ENCODE results near the gene PFDN1.

Gene PFDN1

DNA sequence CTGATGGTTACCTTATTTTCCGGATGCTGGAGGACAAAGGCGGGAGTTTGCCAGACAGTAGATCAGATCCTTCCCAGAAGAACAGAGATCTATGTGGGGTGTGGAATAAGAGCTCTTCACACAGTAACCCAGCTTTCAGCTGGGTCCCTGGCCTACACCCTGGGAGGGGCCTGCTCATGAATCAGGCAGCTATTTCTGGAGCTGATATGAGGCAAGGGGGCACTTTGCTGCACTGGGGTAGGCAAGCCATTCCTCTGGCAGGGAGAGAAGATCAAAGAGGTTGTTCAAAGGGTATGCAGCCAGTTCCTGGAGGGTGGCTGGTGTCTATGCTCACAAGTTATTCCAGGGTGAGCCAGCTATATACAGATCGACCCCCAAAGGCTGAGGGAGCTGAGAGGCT, 79.3 kb downstream of the PFDN1 start:
- TF ChIP-seq, protein P1, sequence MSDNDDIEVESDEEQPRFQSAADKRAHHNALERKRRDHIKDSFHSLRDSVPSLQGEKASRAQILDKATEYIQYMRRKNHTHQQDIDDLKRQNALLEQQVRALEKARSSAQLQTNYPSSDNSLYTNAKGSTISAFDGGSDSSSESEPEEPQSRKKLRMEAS (IDR thresholded peaks at IDR 0.05): no peak
- no peak for TF ChIP-seq RAD21 (IDR thresholded peaks at IDR 0.05; ENCODE audit: low read depth)
- TF ChIP-seq FOXM1 (IDR thresholded peaks at IDR 0.05; ENCODE audit: borderline replicate concordance, low read depth): no peak
- no peak for TF ChIP-seq EGR1 (IDR thresholded peaks at IDR 0.05)
- TF ChIP-seq TCF12 (IDR thresholded peaks at IDR 0.05; ENCODE audit: low read depth): no peak

DNA sequence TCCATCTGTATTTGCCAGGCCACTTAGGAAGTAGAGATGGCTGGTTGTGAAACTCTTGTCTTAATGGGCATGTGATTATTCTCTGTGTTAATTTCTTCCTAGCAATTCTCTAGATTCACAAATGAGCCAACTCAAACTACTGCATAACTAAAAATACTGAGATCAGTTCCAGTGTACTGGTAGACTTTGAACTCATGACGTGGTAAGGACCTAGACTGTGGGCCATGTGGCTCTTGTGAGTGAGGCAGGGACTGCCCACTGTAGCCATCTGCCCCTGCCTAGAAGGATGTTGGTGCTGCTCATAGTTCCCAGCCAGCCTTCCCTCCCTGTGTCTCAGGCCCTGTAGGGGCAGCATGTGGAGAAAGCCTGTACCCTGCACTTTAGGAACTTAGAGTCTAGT, 80.5 kb downstream of the PFDN1 start:
- no peak for TF ChIP-seq ZBTB7A (IDR thresholded peaks at IDR 0.05; ENCODE audit: low read depth)
- TF ChIP-seq, protein P2, sequence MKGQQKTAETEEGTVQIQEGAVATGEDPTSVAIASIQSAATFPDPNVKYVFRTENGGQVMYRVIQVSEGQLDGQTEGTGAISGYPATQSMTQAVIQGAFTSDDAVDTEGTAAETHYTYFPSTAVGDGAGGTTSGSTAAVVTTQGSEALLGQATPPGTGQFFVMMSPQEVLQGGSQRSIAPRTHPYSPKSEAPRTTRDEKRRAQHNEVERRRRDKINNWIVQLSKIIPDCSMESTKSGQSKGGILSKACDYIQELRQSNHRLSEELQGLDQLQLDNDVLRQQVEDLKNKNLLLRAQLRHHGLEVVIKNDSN (IDR thresholded peaks at IDR 0.05): no peak
- TF ChIP-seq, protein P1 (IDR thresholded peaks at IDR 0.05): no peak
- TF ChIP-seq TAF1 (IDR thresholded peaks at IDR 0.05; ENCODE audit: low read depth): no peak
- no peak for TF ChIP-seq CEBPB (IDR thresholded peaks at IDR 0.05)
- no peak for TF ChIP-seq TEAD4 (IDR thresholded peaks at IDR 0.05)
- TF ChIP-seq RAD21 (IDR thresholded peaks at IDR 0.05; ENCODE audit: low read depth): no peak
- TF ChIP-seq EP300 (IDR thresholded peaks at IDR 0.05; ENCODE audit: borderline replicate concordance): no peak
- TF ChIP-seq FOXM1 (IDR thresholded peaks at IDR 0.05; ENCODE audit: borderline replicate concordance, low read depth): no peak
- no peak for TF ChIP-seq EGR1 (IDR thresholded peaks at IDR 0.05)
- no peak for TF ChIP-seq NFIC (IDR thresholded peaks at IDR 0.05)
- TF ChIP-seq YY1 (IDR thresholded peaks at IDR 0.05; ENCODE audit: low read depth): no peak
- TF ChIP-seq CREB1 (IDR thresholded peaks at IDR 0.05; ENCODE audit: low read depth): no peak
- TF ChIP-seq TCF12 (IDR thresholded peaks at IDR 0.05; ENCODE audit: low read depth): no peak
- TF ChIP-seq, protein P3, sequence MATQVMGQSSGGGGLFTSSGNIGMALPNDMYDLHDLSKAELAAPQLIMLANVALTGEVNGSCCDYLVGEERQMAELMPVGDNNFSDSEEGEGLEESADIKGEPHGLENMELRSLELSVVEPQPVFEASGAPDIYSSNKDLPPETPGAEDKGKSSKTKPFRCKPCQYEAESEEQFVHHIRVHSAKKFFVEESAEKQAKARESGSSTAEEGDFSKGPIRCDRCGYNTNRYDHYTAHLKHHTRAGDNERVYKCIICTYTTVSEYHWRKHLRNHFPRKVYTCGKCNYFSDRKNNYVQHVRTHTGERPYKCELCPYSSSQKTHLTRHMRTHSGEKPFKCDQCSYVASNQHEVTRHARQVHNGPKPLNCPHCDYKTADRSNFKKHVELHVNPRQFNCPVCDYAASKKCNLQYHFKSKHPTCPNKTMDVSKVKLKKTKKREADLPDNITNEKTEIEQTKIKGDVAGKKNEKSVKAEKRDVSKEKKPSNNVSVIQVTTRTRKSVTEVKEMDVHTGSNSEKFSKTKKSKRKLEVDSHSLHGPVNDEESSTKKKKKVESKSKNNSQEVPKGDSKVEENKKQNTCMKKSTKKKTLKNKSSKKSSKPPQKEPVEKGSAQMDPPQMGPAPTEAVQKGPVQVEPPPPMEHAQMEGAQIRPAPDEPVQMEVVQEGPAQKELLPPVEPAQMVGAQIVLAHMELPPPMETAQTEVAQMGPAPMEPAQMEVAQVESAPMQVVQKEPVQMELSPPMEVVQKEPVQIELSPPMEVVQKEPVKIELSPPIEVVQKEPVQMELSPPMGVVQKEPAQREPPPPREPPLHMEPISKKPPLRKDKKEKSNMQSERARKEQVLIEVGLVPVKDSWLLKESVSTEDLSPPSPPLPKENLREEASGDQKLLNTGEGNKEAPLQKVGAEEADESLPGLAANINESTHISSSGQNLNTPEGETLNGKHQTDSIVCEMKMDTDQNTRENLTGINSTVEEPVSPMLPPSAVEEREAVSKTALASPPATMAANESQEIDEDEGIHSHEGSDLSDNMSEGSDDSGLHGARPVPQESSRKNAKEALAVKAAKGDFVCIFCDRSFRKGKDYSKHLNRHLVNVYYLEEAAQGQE (IDR thresholded peaks at IDR 0.05; ENCODE audit: low read depth): no peak

DNA sequence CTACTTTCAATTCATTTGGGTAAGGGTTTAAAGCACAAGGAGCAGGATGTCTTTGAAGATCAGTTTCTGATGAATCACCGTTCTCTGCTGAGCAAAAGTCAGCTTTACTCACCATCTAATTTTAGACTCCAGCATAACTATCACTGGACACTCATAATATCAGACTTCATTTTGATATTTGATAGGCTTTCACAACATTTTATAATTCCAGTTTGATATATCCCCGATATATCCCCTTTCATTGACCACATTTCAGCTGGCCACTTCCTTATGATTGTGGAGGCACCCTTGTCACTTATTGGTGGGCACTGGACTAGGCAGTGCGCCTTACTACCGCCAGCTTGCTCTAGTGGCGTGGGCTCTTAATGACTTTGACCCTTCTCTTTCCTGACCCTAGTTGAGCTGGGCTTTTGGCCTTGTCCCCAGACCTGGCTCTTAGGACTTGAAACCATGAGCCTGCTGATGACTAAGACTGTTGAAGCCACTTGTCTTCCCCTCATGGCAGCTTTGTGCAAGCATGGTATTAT, 81.1 kb downstream of the PFDN1 start:
- TF ChIP-seq TEAD4 (IDR thresholded peaks at IDR 0.05) (no peak), TCF12 (IDR thresholded peaks at IDR 0.05; ENCODE audit: low read depth) (no peak), EGR1 (IDR thresholded peaks at IDR 0.05) (no peak), CEBPB (IDR thresholded peaks at IDR 0.05) (no peak), RAD21 (IDR thresholded peaks at IDR 0.05; ENCODE audit: low read depth) (no peak), YY1 (IDR thresholded peaks at IDR 0.05; ENCODE audit: low read depth) (no peak), ZBTB7A (IDR thresholded peaks at IDR 0.05; ENCODE audit: low read depth) (no peak), TAF1 (IDR thresholded peaks at IDR 0.05; ENCODE audit: low read depth) (no peak), NFIC (IDR thresholded peaks at IDR 0.05) (no peak), EP300 (IDR thresholded peaks at IDR 0.05; ENCODE audit: borderline replicate concordance) (no peak), CREB1 (IDR thresholded peaks at IDR 0.05; ENCODE audit: low read depth) (no peak), FOXM1 (IDR thresholded peaks at IDR 0.05; ENCODE audit: borderline replicate concordance, low read depth) (no peak)
- TF ChIP-seq, protein P2 (IDR thresholded peaks at IDR 0.05): no peak
- TF ChIP-seq, protein P1 (IDR thresholded peaks at IDR 0.05): no peak
- TF ChIP-seq, protein P3 (IDR thresholded peaks at IDR 0.05; ENCODE audit: low read depth): no peak

DNA sequence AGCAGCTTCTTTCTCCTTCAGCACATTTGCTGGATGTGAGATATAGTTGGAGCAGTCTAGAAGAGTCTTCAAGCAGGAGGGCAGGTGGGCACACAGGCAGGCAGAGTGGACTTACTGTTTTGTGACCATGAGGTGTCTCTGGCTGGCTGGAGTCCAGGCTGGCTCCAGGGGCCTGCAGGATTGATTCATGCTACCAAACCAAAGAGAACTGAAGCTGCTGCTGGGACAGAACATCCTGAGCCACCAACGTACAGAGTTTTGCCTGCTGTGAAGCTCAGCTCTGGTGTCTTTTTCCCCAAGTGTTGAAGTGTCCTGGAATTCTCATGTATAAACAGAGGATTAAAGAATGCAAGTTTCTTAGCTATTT, 82.2 kb downstream of the PFDN1 start:
- TF ChIP-seq TEAD4 (IDR thresholded peaks at IDR 0.05) (no peak), TAF1 (IDR thresholded peaks at IDR 0.05; ENCODE audit: low read depth) (no peak), EP300 (IDR thresholded peaks at IDR 0.05; ENCODE audit: borderline replicate concordance) (no peak), RAD21 (IDR thresholded peaks at IDR 0.05; ENCODE audit: low read depth) (no peak), EGR1 (IDR thresholded peaks at IDR 0.05) (no peak)
- TF ChIP-seq, protein P2 (IDR thresholded peaks at IDR 0.05): no peak
- TF ChIP-seq, protein P3 (IDR thresholded peaks at IDR 0.05; ENCODE audit: low read depth): no peak
- TF ChIP-seq, protein P1 (IDR thresholded peaks at IDR 0.05): no peak

Data from Ishikawa (cell line).